Measurements from ENCODE around the gene KLB. TPM values are rescaled to one million over a fixed set of nuclear protein-coding genes. Genes with fewer than 3 reads are reported as not detected.

KLB gene
- total RNA-seq, 4 donors from 2014 or later: 0.34 to 0.76 (median 0.68) TPM

GRCh38 chr4:39427520-39428114, 20.9 kb downstream of the KLB start:
- TF ChIP-seq POLR2AphosphoS5 (IDR thresholded peaks at IDR 0.05) (no peak), POLR2A (IDR thresholded peaks at IDR 0.05) (no peak), EP300 (IDR thresholded peaks at IDR 0.05) (no peak), CTCF (IDR thresholded peaks at IDR 0.05) (no peak)
- no peaks in the 10 kb centered on the region for H3K9me3 ChIP-seq
- no peak for DNase-seq (ENCODE audit: low spot score in 2 of 2)
- H3K4me1 ChIP-seq: no peaks in the 10 kb centered on the region
- H3K36me3 ChIP-seq: no peaks in the 10 kb centered on the region
- H3K27me3 ChIP-seq: no peaks in the 10 kb centered on the region
- H3K4me3 ChIP-seq: no peak overlapping the region
- 31% methylated on average over 10 of the region's 10 CpGs for WGBS
- no peak overlapping the region for H3K27ac ChIP-seq

GRCh38 chr4:39429476-39430334, 23.0 kb downstream of the KLB start:
- Histone ChIP-seq H3K4me1 (no peaks in the 10 kb centered on the region), H3K27me3 (no peaks in the 10 kb centered on the region), H3K27ac (no peak overlapping the region), H3K36me3 (no peaks in the 10 kb centered on the region), H3K4me3 (no peak overlapping the region), H3K9me3 (no peaks in the 10 kb centered on the region)
- DNase-seq (ENCODE audit: low spot score in 2 of 2): no peak
- WGBS: 61% methylated on average over 4 of the region's 4 CpGs
- TF ChIP-seq CTCF (IDR thresholded peaks at IDR 0.05): no peak
- TF ChIP-seq EP300 (IDR thresholded peaks at IDR 0.05): no peak
- no peak for TF ChIP-seq POLR2AphosphoS5 (IDR thresholded peaks at IDR 0.05)
- TF ChIP-seq POLR2A (IDR thresholded peaks at IDR 0.05): no peak

GRCh38 chr4:39433878-39434492, 27.3 kb downstream of the KLB start:
- H3K4me1 ChIP-seq: no peaks in the 10 kb centered on the region
- WGBS: 88% methylated on average over 11 of the region's 11 CpGs
- DNase-seq (ENCODE audit: low spot score in 2 of 2): no peak

GRCh38 chr4:39435659-39436563, 29.2 kb downstream of the KLB start:
- Histone ChIP-seq H3K9me3 (no peaks in the 10 kb centered on the region), H3K4me3 (no peak overlapping the region), H3K27me3 (no peaks in the 10 kb centered on the region), H3K27ac (no peak overlapping the region), H3K4me1 (no peaks in the 10 kb centered on the region), H3K36me3 (no peaks in the 10 kb centered on the region)
- 51% methylated on average over 7 of the region's 7 CpGs for WGBS
- no peak for DNase-seq (ENCODE audit: low spot score in 2 of 2)
- TF ChIP-seq EP300 (IDR thresholded peaks at IDR 0.05): no peak
- no peak for TF ChIP-seq POLR2A (IDR thresholded peaks at IDR 0.05)
- TF ChIP-seq CTCF (IDR thresholded peaks at IDR 0.05): no peak
- TF ChIP-seq POLR2AphosphoS5 (IDR thresholded peaks at IDR 0.05): no peak

More at GRCh38 chr4:39433878-39434492, 27.3 kb downstream of the KLB start:
- Histone ChIP-seq H3K27ac (no peak overlapping the region), H3K9me3 (no peaks in the 10 kb centered on the region), H3K4me3 (no peak overlapping the region), H3K36me3 (no peaks in the 10 kb centered on the region), H3K27me3 (no peaks in the 10 kb centered on the region)
- TF ChIP-seq EP300 (IDR thresholded peaks at IDR 0.05) (no peak), POLR2AphosphoS5 (IDR thresholded peaks at IDR 0.05) (no peak), CTCF (IDR thresholded peaks at IDR 0.05) (no peak), POLR2A (IDR thresholded peaks at IDR 0.05) (no peak)

Measured in suprapubic skin (tissue), 4 donors.